Progenitor cell of endocrine pancreas (in vitro differentiated cells): ENCODE data around the gene ZDHHC3. TPM values are rescaled to one million over a fixed set of nuclear protein-coding genes. Genes with fewer than 3 reads are reported as not detected.

Experiments used
- DNase-seq: peaks from one replicate; pipeline ENCODE4 v3.0.0; 2021; ENCODE audit warnings: low spot score; ENCODE audit not compliant: unreplicated experiment
- H3K27ac Mint-ChIP-seq: 2 replicates; pipeline ENCODE4 v1.8.0; 2021; ENCODE audit warnings: mild to moderate bottlenecking, moderate library complexity, mixed read lengths
- H3K27me3 Mint-ChIP-seq: 2 replicates; pipeline ENCODE4 v1.8.0; 2021; ENCODE audit warnings: mixed read lengths
- H3K36me3 Mint-ChIP-seq: 2 replicates; pipeline ENCODE4 v1.8.0; 2022; ENCODE audit warnings: mixed read lengths; ENCODE audit not compliant: insufficient read depth
- H3K4me1 Mint-ChIP-seq: 2 replicates; pipeline ENCODE4 v1.8.0; 2021; ENCODE audit warnings: low read depth, mixed read lengths
- H3K4me3 Mint-ChIP-seq: 2 replicates; pipeline ENCODE4 v1.8.0; 2021; ENCODE audit warnings: low read depth, mild to moderate bottlenecking, moderate library complexity, mixed read lengths
- H3K9me3 Mint-ChIP-seq: 2 replicates; pipeline ENCODE4 v1.8.0; 2021; ENCODE audit warnings: low read depth, mixed read lengths
- long read RNA-seq: library from polyadenylated mRNA; unstranded; transcript quantifications from one replicate; pipeline ENCODE4 v2.0.0, GENCODE V29; 2020
- total RNA-seq: library from RNA; stranded (reverse); gene quantifications from 2 replicates; pipeline ENCODE4 v1.2.1, GENCODE V29; 2021
- TF ChIP-seq, protein P1 (sequence below): fragments of 200-600 bp; sonication (generic); IDR thresholded peaks from one replicate; pipeline ENCODE4 v1.5.0; 2021; ENCODE audit warnings: antibody characterized with exemption, mild to moderate bottlenecking; ENCODE audit not compliant: unreplicated experiment

ZDHHC3 gene
- total RNA-seq, result 61.2 and 64.9 TPM in 2 replicates
- long read RNA-seq, partial matches to known transcripts, result 7 of 25 reads
- long read RNA-seq, other reads (novel, unspliced or antisense), result 15 of 25 reads

GRCh38 chr3:44976002-44976815 lies at the start of gene ZDHHC3, which contains the start of gene EXOSC7:
ZDHHC3 (minus strand) TSS chr3:44976174; CDS start chr3:44959436, 16,738 bp downstream.
EXOSC7 (plus strand) TSS chr3:44976244; CDS start chr3:44976278, 34 bp downstream.
- DNase-seq, result peak; percentile 68
- TF ChIP-seq, protein P1, sequence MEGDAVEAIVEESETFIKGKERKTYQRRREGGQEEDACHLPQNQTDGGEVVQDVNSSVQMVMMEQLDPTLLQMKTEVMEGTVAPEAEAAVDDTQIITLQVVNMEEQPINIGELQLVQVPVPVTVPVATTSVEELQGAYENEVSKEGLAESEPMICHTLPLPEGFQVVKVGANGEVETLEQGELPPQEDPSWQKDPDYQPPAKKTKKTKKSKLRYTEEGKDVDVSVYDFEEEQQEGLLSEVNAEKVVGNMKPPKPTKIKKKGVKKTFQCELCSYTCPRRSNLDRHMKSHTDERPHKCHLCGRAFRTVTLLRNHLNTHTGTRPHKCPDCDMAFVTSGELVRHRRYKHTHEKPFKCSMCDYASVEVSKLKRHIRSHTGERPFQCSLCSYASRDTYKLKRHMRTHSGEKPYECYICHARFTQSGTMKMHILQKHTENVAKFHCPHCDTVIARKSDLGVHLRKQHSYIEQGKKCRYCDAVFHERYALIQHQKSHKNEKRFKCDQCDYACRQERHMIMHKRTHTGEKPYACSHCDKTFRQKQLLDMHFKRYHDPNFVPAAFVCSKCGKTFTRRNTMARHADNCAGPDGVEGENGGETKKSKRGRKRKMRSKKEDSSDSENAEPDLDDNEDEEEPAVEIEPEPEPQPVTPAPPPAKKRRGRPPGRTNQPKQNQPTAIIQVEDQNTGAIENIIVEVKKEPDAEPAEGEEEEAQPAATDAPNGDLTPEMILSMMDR, result no peak
- Mint-ChIP-seq H3K36me3 (no peaks in the 10 kb centered on the region), H3K27ac (peak within 1 kb of the TSS; percentile 98), H3K9me3 (no peaks in the 10 kb centered on the region), H3K27me3 (no peaks in the 10 kb centered on the region), H3K4me1 (peaks cover 18% of the 10 kb centered on the region), H3K4me3 (peak within 1 kb of the TSS; percentile 96)

- Mint-ChIP-seq H3K36me3 (no peaks in the 10 kb centered on the region), H3K4me3 (no peak overlapping the region), H3K9me3 (no peaks in the 10 kb centered on the region), H3K27ac (no peak overlapping the region), H3K4me1 (peaks cover 3% of the 10 kb centered on the region), H3K27me3 (peaks cover 20% of the 10 kb centered on the region)
- TF ChIP-seq, protein P1, result no peak
- DNase-seq, result no peak
These were observed 48.7 kb upstream of the ZDHHC3 start for GRCh38 chr3:45024542-45025255.

DNA sequence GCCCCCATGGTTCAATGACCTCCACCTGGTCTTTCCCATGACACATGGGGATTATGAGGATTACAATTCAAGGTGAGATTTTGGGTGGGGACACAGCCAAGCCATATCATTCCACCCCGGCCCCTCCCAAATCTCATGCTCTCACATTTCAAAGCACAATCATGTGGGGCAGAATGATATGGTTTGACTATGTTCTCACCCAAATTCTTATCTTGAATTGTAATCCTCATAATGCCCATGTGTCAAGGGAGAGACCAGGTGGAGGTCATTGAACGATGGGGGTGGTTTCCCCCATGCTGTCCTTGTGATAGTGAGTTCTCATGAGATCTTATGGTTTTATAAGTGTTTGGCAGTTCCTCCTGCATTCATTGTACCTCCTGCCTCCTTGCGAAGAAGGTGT lies 47.7 kb upstream of the ZDHHC3 start:
- DNase-seq, result no peak
- TF ChIP-seq, protein P1, result no peak
- no peak overlapping the region for H3K4me3 Mint-ChIP-seq
- peaks cover 20% of the 10 kb centered on the region for H3K27me3 Mint-ChIP-seq
- H3K4me1 Mint-ChIP-seq, result peaks cover 3% of the 10 kb centered on the region
- no peak overlapping the region for H3K27ac Mint-ChIP-seq
- no peaks in the 10 kb centered on the region for H3K36me3 Mint-ChIP-seq
- H3K9me3 Mint-ChIP-seq, result no peaks in the 10 kb centered on the region

DNA sequence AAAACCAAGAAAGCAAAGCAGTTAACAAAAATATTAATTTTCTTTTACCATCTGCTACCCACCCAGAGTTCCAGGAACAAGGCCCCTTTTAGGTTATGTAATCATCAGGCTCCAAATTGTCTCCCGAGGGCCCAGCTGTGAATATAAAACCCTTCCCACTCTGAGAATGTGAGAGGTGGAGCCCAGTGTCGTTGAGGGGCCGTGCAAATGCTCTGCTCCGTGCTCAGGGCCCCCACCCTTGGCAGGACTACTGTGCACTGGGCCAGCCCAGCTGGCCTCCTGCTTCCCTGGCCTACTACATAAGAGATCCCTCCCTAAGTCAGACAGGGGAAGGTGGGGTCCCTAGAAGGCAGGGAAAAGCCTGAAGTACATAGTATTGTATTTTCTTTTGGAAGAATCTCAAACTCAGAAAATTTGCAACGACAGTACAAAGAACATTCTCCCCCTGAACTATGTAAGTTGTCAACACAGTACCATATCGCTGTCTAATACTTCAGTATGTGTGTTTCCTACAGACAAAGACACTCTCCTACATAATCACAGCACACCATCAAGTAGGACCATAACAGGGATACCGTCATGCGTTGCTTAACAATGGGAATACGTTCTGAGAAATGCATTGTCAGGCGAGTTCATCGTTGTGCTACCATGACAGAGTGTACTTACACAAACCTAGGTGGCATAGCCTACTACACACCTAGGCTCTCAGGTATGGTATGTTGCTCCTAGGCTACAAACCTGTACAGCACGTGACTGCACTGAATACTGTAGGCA lies 45.7 kb upstream of the ZDHHC3 start:
- H3K36me3 Mint-ChIP-seq, result no peaks in the 10 kb centered on the region
- no peak overlapping the region for H3K27ac Mint-ChIP-seq
- peaks cover 1% of the 10 kb centered on the region for H3K4me1 Mint-ChIP-seq
- H3K4me3 Mint-ChIP-seq, result no peak overlapping the region
- no peaks in the 10 kb centered on the region for H3K9me3 Mint-ChIP-seq
- TF ChIP-seq, protein P1, result no peak
- no peak for DNase-seq
- peaks cover 15% of the 10 kb centered on the region for H3K27me3 Mint-ChIP-seq

DNA sequence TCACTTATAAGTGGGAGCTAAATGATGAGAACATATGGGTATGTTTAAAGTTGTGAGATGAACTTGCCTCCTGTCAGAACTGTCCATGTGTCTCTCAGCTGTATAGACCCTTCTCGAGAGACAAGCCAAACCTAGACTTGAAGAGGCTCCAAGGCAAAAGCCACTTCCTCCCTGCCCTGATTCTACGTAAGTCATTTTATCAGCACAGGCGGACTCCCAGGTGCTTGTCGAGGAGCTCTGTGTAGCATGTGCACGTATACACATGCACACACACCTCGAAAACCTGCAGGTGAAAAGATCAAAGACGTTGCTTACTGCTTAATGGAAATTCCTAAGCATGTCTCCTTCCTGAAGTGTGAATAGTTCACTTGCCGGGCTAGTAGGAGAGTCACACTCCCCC lies 44.6 kb upstream of the ZDHHC3 start:
- Mint-ChIP-seq H3K36me3 (no peaks in the 10 kb centered on the region), H3K4me1 (peaks cover 1% of the 10 kb centered on the region), H3K4me3 (no peak overlapping the region), H3K27ac (no peak overlapping the region), H3K9me3 (no peaks in the 10 kb centered on the region), H3K27me3 (peaks cover 7% of the 10 kb centered on the region)
- no peak for DNase-seq
- TF ChIP-seq, protein P1, result no peak
